GM18498 (cell line): ENCODE measurements around the gene SYNE1.
"Not testable (repeated sequence)": the region's sequence is repeated elsewhere in the genome, so short reads cannot be mapped to it uniquely, and the experiment has no call there.

Experiments used
- ATAC-seq: cut with Tn5 transposase; IDR thresholded peaks from one replicate; pipeline ENCODE4 v1.9.1; 2021; ENCODE audit warnings: mild to moderate bottlenecking, moderate library complexity; ENCODE audit not compliant: unreplicated experiment

The SYNE1 gene

GRCh38 chr6:152328200-152328599 lies 309.0 kb downstream of the SYNE1 start:
- ATAC-seq: not testable (repeated sequence)

- no peak for ATAC-seq
Observed at GRCh38 chr6:152323376-152323775, 313.8 kb downstream of the SYNE1 start.

GRCh38 chr6:152318278-152318677 lies 318.9 kb downstream of the SYNE1 start:
- no peak for ATAC-seq

- no peak for ATAC-seq
Observed at GRCh38 chr6:152316024-152316423, 321.1 kb downstream of the SYNE1 start.

GRCh38 chr6:152314483-152314832 lies 322.7 kb downstream of the SYNE1 start:
- ATAC-seq: no peak

- ATAC-seq: no peak
Observed at GRCh38 chr6:152313542-152314482, 323.4 kb downstream of the SYNE1 start.

GRCh38 chr6:152312434-152312833 lies 324.7 kb downstream of the SYNE1 start:
- no peak for ATAC-seq

GRCh38 chr6:152310371-152310954 lies 326.7 kb downstream of the SYNE1 start:
- ATAC-seq: no peak

- ATAC-seq: peak; percentile 67
Observed at GRCh38 chr6:152309648-152310047, 327.5 kb downstream of the SYNE1 start.

GRCh38 chr6:152309006-152309405 lies 328.2 kb downstream of the SYNE1 start:
- ATAC-seq: no peak

GRCh38 chr6:152308306-152308705 lies 328.9 kb downstream of the SYNE1 start:
- no peak for ATAC-seq

GRCh38 chr6:152305672-152306071 lies 331.5 kb downstream of the SYNE1 start:
- no peak for ATAC-seq

- peak; percentile 93 for ATAC-seq
Observed at GRCh38 chr6:152301765-152302568, 335.2 kb downstream of the SYNE1 start.

- peak; percentile 24 for ATAC-seq
Observed at GRCh38 chr6:152301021-152301764, 336.0 kb downstream of the SYNE1 start.

GRCh38 chr6:152300517-152300916 lies 336.6 kb downstream of the SYNE1 start:
- ATAC-seq: no peak

GRCh38 chr6:152298848-152299735 lies 338.1 kb downstream of the SYNE1 start:
- no peak for ATAC-seq

- peak; percentile 18 for ATAC-seq
Observed at GRCh38 chr6:152298055-152298647, 339.0 kb downstream of the SYNE1 start.

GRCh38 chr6:152296648-152297376 lies 340.4 kb downstream of the SYNE1 start:
- no peak for ATAC-seq

GRCh38 chr6:152295920-152296319 lies 341.2 kb downstream of the SYNE1 start:
- ATAC-seq: no peak
